CD4-positive, alpha-beta T cell treated with Interleukin-12 subunit alpha and Interleukin-12 subunit beta, for 1 hour (primary cell): ENCODE measurements around the gene STK11IP.

Experiments
- DNase-seq: peaks from one replicate; pipeline ENCODE4 v3.0.0-alpha.2; 2020

STK11IP gene

GRCh38 chr2:219597552-219598307 is at the start of gene STK11IP:
Gene STK11IP, plus strand, starts transcription at chr2:219597857. Its CDS starts 263 bp downstream, at chr2:219598120.
- peak; percentile 87 for DNase-seq

- DNase-seq = no peak
Measured at GRCh38 chr2:219548990-219549389, 48.7 kb upstream of the STK11IP start.

GRCh38 chr2:219549619-219550018 is 48.0 kb upstream of the STK11IP start:
- no peak for DNase-seq

GRCh38 chr2:219551441-219552381 is 45.9 kb upstream of the STK11IP start:
- peak; percentile 12 for DNase-seq

GRCh38 chr2:219552382-219553167 is 45.1 kb upstream of the STK11IP start:
- peak; percentile 82 for DNase-seq

GRCh38 chr2:219553168-219553417 is 44.6 kb upstream of the STK11IP start:
- no peak for DNase-seq

- DNase-seq = no peak
Measured at GRCh38 chr2:219553463-219553963, 44.1 kb upstream of the STK11IP start.

- no peak for DNase-seq
Measured at GRCh38 chr2:219554350-219554749, 43.3 kb upstream of the STK11IP start.

- no peak for DNase-seq
Measured at GRCh38 chr2:219555956-219556355, 41.7 kb upstream of the STK11IP start.

- no peak for DNase-seq
Measured at GRCh38 chr2:219556413-219556812, 41.2 kb upstream of the STK11IP start.

- no peak for DNase-seq
Measured at GRCh38 chr2:219557320-219557719, 40.3 kb upstream of the STK11IP start.

GRCh38 chr2:219557791-219558785 is 39.6 kb upstream of the STK11IP start:
- no peak for DNase-seq

GRCh38 chr2:219559156-219559915 is 38.3 kb upstream of the STK11IP start:
- DNase-seq = no peak

- peak; percentile 20 for DNase-seq
Measured at GRCh38 chr2:219560037-219560892, 37.4 kb upstream of the STK11IP start.

GRCh38 chr2:219560893-219561178 is 36.8 kb upstream of the STK11IP start:
- no peak for DNase-seq

- no peak for DNase-seq
Measured at GRCh38 chr2:219561179-219562048, 36.2 kb upstream of the STK11IP start.

GRCh38 chr2:219562049-219563020 is 35.3 kb upstream of the STK11IP start:
- DNase-seq = no peak
